H9 (cell line): ENCODE results near the gene GRIN2A. TPM values are rescaled to one million over a fixed set of nuclear protein-coding genes. Genes with fewer than 3 reads are reported as not detected.
A peak's percentile ranks its signal among the peaks of the same experiment; 100 is the strongest.

Experiments
- DNase-seq: peaks from one replicate; pipeline ENCODE4 v3.0.0-alpha.2; 2017
- H2AFZ ChIP-seq: one replicate; pipeline ENCODE4 v1.6.1; 2013; ENCODE audit warnings: mild to moderate bottlenecking, low read length, control low read depth, moderate library complexity
- H2AK5ac ChIP-seq: 2 replicates; pipeline ENCODE4 v1.6.1; 2013; ENCODE audit warnings: low read length, control low read depth, mixed read lengths; ENCODE audit not compliant: insufficient read length
- H2BK120ac ChIP-seq: one replicate; pipeline ENCODE4 v1.6.1; 2013; ENCODE audit warnings: low read depth, mild to moderate bottlenecking, low read length, control low read depth, inconsistent platforms; ENCODE audit not compliant: poor library complexity, severe bottlenecking
- H2BK12ac ChIP-seq: 2 replicates; pipeline ENCODE4 v1.6.1; 2013; ENCODE audit warnings: low read length, control low read depth, mixed read lengths, low read depth; ENCODE audit not compliant: insufficient read length
- H2BK15ac ChIP-seq: 2 replicates; pipeline ENCODE4 v1.6.1; 2013; ENCODE audit warnings: low read depth, low read length, control low read depth
- H2BK20ac ChIP-seq: one replicate; pipeline ENCODE4 v1.6.1; 2013; ENCODE audit warnings: low read depth, mild to moderate bottlenecking, low read length, control low read depth, inconsistent platforms; ENCODE audit not compliant: poor library complexity, severe bottlenecking
- H2BK5ac ChIP-seq: 2 replicates; pipeline ENCODE4 v1.6.1; 2013; ENCODE audit warnings: low read length, control low read depth, mixed read lengths; ENCODE audit not compliant: insufficient read length
- H3K14ac ChIP-seq: 2 replicates; pipeline ENCODE4 v1.6.1; 2013; ENCODE audit warnings: low read length, control low read depth; ENCODE audit not compliant: insufficient read depth
- H3K18ac ChIP-seq: 2 replicates; pipeline ENCODE4 v1.6.1; 2013; ENCODE audit warnings: low read depth, mild to moderate bottlenecking, mixed read lengths, low read length, control low read depth; ENCODE audit not compliant: insufficient read length
- H3K23ac ChIP-seq: 2 replicates; pipeline ENCODE4 v1.6.1; 2013; ENCODE audit warnings: low read length, control low read depth, mixed read lengths, low read depth; ENCODE audit not compliant: insufficient read length
- H3K23me2 ChIP-seq: 2 replicates; pipeline ENCODE4 v1.6.1; 2013; ENCODE audit warnings: low read depth, mild to moderate bottlenecking, mixed read lengths, low read length, control low read depth; ENCODE audit not compliant: insufficient read length, poor library complexity, severe bottlenecking
- H3K27ac ChIP-seq: 2 replicates; pipeline ENCODE4 v1.5.1; 2013; ENCODE audit warnings: low read length, control low read depth, mixed read lengths, low read depth; ENCODE audit not compliant: insufficient read length
- H3K27me3 ChIP-seq: 2 replicates; pipeline ENCODE4 v1.6.1; 2013; ENCODE audit warnings: low read length, control low read depth, inconsistent platforms; ENCODE audit not compliant: insufficient read depth
- H3K4ac ChIP-seq: 2 replicates; pipeline ENCODE4 v1.6.1; 2013; ENCODE audit warnings: low read depth, mild to moderate bottlenecking, control low read depth, inconsistent platforms, low read length, moderate library complexity
- H3K4me1 ChIP-seq: 2 replicates; pipeline ENCODE4 v1.6.1; 2013; ENCODE audit warnings: low read length, control low read depth, inconsistent platforms; ENCODE audit not compliant: insufficient read depth
- H3K4me2 ChIP-seq: 2 replicates; pipeline ENCODE4 v1.6.1; 2013; ENCODE audit warnings: low read length, control low read depth, mixed read lengths; ENCODE audit not compliant: insufficient read length, insufficient read depth
- H3K56ac ChIP-seq: 2 replicates; pipeline ENCODE4 v1.6.1; 2013; ENCODE audit warnings: low read depth, mild to moderate bottlenecking, mixed read lengths, low read length, control low read depth; ENCODE audit not compliant: insufficient read length
- H3K79me1 ChIP-seq: 2 replicates; pipeline ENCODE4 v1.6.1; 2013; ENCODE audit warnings: low read depth, mild to moderate bottlenecking, moderate library complexity, low read length, control low read depth, inconsistent platforms; ENCODE audit not compliant: insufficient read depth, poor library complexity, severe bottlenecking
- H3K79me2 ChIP-seq: 2 replicates; pipeline ENCODE4 v1.6.1; 2013; ENCODE audit warnings: low read length, control low read depth, inconsistent platforms; ENCODE audit not compliant: insufficient read depth
- H3K9ac ChIP-seq: 2 replicates; pipeline ENCODE4 v1.6.1; 2013; ENCODE audit warnings: low read length, control low read depth, mixed read lengths; ENCODE audit not compliant: insufficient read length; ENCODE audit errors: extremely low read depth
- H3K9me3 ChIP-seq: one replicate; pipeline ENCODE4 v1.6.1; 2013; ENCODE audit warnings: low read depth, low read length, inconsistent platforms; ENCODE audit not compliant: control insufficient read depth
- H3T11ph ChIP-seq: one replicate; pipeline ENCODE4 v1.6.1; 2013; ENCODE audit warnings: mild to moderate bottlenecking, low read length, control low read depth, inconsistent platforms
- H4K20me1 ChIP-seq: one replicate; pipeline ENCODE4 v1.6.1; 2013; ENCODE audit not compliant: control insufficient read depth, insufficient read length, insufficient read depth
- H4K5ac ChIP-seq: 2 replicates; pipeline ENCODE4 v1.6.1; 2013; ENCODE audit warnings: low read depth, mild to moderate bottlenecking, mixed read lengths, low read length, control low read depth; ENCODE audit not compliant: insufficient read length
- H4K8ac ChIP-seq: replicated peaks from 2 replicates; pipeline ENCODE4 v1.6.1; 2013; ENCODE audit warnings: low read length, control low read depth, mixed read lengths, low read depth; ENCODE audit not compliant: insufficient read length
- H4K91ac ChIP-seq: 2 replicates; pipeline ENCODE4 v1.6.1; 2013; ENCODE audit warnings: low read depth, mild to moderate bottlenecking, moderate library complexity, mixed read lengths, low read length, control low read depth; ENCODE audit not compliant: insufficient read length
- H3K27ac Mint-ChIP-seq, 3 experiments: 2 replicates in 2 of 3; 3 replicates in 1 of 3; pipeline ENCODE4 v1.8.0; 2020 to 2021; ENCODE audit warnings: mixed read lengths in 3 of 3, mild to moderate bottlenecking in 1 of 3, moderate library complexity in 1 of 3
- H3K27me3 Mint-ChIP-seq: 2 replicates; pipeline ENCODE4 v1.8.0; 2021; ENCODE audit warnings: low read depth, mild to moderate bottlenecking, moderate library complexity, mixed read lengths
- H3K36me3 Mint-ChIP-seq, 3 experiments: 2 replicates in 2 of 3; 3 replicates in 1 of 3; pipeline ENCODE4 v1.8.0; 2020 to 2021; ENCODE audit warnings: low read depth in 3 of 3, mixed read lengths in 3 of 3; ENCODE audit not compliant: insufficient read depth in 1 of 3
- H3K4me1 Mint-ChIP-seq, 2 experiments: 2 replicates each; pipeline ENCODE4 v1.8.0; 2020; ENCODE audit warnings: mixed read lengths in 2 of 2
- H3K4me3 Mint-ChIP-seq, 2 experiments: 2 replicates in 1 of 2; 3 replicates in 1 of 2; pipeline ENCODE4 v1.8.0; 2020 to 2021; ENCODE audit warnings: mild to moderate bottlenecking in 2 of 2, mixed read lengths in 2 of 2, moderate library complexity in 1 of 2
- H3K9me3 Mint-ChIP-seq, 2 experiments: 2 replicates in 1 of 2; 3 replicates in 1 of 2; pipeline ENCODE4 v1.8.0; 2020; ENCODE audit warnings: mild to moderate bottlenecking in 2 of 2, mixed read lengths in 2 of 2, moderate library complexity in 1 of 2
- CTCF ChIP-seq: fragments of 200-600 bp; sonication (generic); conservative IDR thresholded peaks from 3 replicates; pipeline ENCODE4 v1.8.0; 2021; ENCODE audit warnings: antibody characterized with exemption, mild to moderate bottlenecking
- WGBS: extraction: QIAGEN DNeasy Blood & Tissue Kit; methylation state at CpG from one replicate; pipeline ENCODE4 v1.1.7; 2013; ENCODE audit warnings: missing lambda C conversion rate, low lambda C conversion rate, mixed read lengths; ENCODE audit not compliant: insufficient read length; ENCODE audit errors: extremely low coverage; 5-methylcytosine and 5-hydroxymethylcytosine counted together
- total RNA-seq: library from RNA; stranded (reverse); gene quantifications from 2 replicates; pipeline ENCODE4 v1.2.1, GENCODE V29; 2021

The GRIN2A gene
- total RNA-seq, 1 experiment from 2014 or later = 1.5 TPM

DNA sequence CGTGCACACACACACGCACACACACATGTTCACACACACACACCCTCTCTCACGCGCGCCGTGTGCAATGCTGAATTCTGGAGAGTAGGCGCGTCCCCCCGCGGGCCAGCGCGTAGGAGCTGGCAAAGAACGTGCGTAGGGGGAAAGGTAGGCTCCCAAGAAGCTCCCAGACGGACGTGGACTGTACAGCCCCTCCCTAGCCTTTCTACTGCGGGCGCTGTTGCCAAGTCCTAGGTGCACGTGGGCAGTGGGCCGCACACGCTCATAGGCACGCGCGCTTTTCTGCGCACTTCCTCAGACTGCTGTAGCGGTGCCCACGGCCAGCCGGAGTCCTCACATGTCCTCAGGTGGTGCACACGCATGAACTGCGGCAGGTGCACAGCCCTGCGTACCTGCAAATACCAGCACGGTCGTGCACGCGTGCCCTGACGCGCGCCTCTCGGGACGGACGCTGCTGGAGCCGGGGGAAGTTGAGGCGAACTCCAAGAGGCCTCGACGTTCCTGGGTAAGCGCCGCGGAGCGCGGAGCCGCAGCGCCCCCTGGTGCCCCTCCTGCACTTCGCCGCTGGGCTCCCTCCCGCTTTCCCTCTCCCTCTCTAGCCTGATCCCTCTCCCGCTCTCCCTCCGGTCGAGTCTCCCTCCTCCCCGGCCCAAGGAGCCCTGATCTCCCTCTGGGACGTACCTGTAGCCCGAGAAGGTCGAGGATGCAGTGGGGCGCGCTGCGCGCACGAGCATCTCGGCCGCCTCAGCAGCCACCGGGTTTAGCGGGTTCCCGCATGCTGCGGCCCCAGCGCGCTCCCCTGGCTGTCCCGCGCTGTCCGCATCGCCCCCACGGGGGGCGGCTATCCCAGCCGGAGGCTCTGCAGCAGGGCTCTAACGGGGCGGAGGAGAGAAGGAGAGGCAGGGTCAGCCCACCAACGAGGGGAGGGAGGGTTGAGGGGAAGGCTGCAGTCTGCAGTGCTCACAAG, 749 bp downstream of the GRIN2A start:
- no peak overlapping the region for H3K27ac ChIP-seq
- no peak overlapping the region for H2BK15ac ChIP-seq
- H3K4me2 ChIP-seq = peak overlapping the region; percentile 60
- H4K20me1 ChIP-seq = no peaks in the 10 kb centered on the region
- H3K9ac ChIP-seq = no peak overlapping the region
- Mint-ChIP-seq H3K36me3 (no peaks in the 10 kb centered on the region), H3K4me1 (peaks cover 8% of the 10 kb centered on the region in 2 experiments), H3K27ac (no peak overlapping the region), H3K4me3 (peak overlapping the region; percentile 64 to 84), H3K27me3 (peaks cover 91% of the 10 kb centered on the region), H3K9me3 (no peaks in the 10 kb centered on the region)
- TF ChIP-seq CTCF = peak; percentile 98
- no peak overlapping the region for H4K5ac ChIP-seq
- peaks cover 21% of the 10 kb centered on the region for H3K23me2 ChIP-seq
- H4K91ac ChIP-seq = no peak overlapping the region
- H4K8ac ChIP-seq = no peak overlapping the region
- no peaks in the 10 kb centered on the region for H3K4me1 ChIP-seq
- no peak overlapping the region for H3K23ac ChIP-seq
- H3K14ac ChIP-seq = no peak overlapping the region
- no peak overlapping the region for H2AK5ac ChIP-seq
- H3K79me1 ChIP-seq = no peaks in the 10 kb centered on the region
- H2BK12ac ChIP-seq = no peak overlapping the region
- no peaks in the 10 kb centered on the region for H3K9me3 ChIP-seq
- H2BK20ac ChIP-seq = no peak overlapping the region
- H3K27me3 ChIP-seq = peaks cover 25% of the 10 kb centered on the region; the same call in 1 of the 2 replicates
- H2AFZ ChIP-seq = no peak overlapping the region
- WGBS = no CpG with 5 or more reads among the region's 85 CpGs
- H2BK120ac ChIP-seq = no peak overlapping the region
- DNase-seq = peak; percentile 89
- no peak overlapping the region for H3K56ac ChIP-seq
- no peak overlapping the region for H3K4ac ChIP-seq
- no peak overlapping the region for H3K18ac ChIP-seq
- no peaks in the 10 kb centered on the region for H3K79me2 ChIP-seq
- no peak overlapping the region for H2BK5ac ChIP-seq
- H3T11ph ChIP-seq = no peak overlapping the region
